GM12891 (cell line): ENCODE data around the gene GLIS1.

Source experiments
- PAX5 ChIP-seq: IDR thresholded peaks from 2 replicates; pipeline ENCODE4 v1.6.1; 2011; ENCODE audit warnings: low read length, moderate library complexity, mild to moderate bottlenecking; ENCODE audit not compliant: insufficient read depth, severe bottlenecking
- POLR2A ChIP-seq: IDR thresholded peaks from 2 replicates; pipeline ENCODE4 v1.6.1; 2011; ENCODE audit warnings: low read depth, low read length, control low read depth
- POLR2AphosphoS5 ChIP-seq: IDR thresholded peaks from 2 replicates; pipeline ENCODE4 v1.6.1; 2011; ENCODE audit warnings: low read depth, low read length, control low read depth
- SPI1 ChIP-seq: IDR thresholded peaks from 2 replicates; pipeline ENCODE4 v1.6.1; 2011; ENCODE audit warnings: low read depth, low read length, control low read depth
- TAF1 ChIP-seq: IDR thresholded peaks from 2 replicates; pipeline ENCODE4 v1.6.1; 2011; ENCODE audit warnings: low read depth, low read length, control low read depth

- TF ChIP-seq POLR2A: no peak
- no peak for TF ChIP-seq POLR2AphosphoS5
- no peak for TF ChIP-seq SPI1
- TF ChIP-seq TAF1: no peak
- no peak for TF ChIP-seq PAX5
These were observed 226.8 kb downstream of the GLIS1 start for GRCh38 chr1:53511933-53512806.
